A673 (cell line): ENCODE measurements around the gene AGO3. TPM values are rescaled to one million over a fixed set of nuclear protein-coding genes. Genes with fewer than 3 reads are reported as not detected.

Experiments
- BruUV-seq: library from RNA; stranded (reverse); fragments of 400-500 nt; replicated peaks from 2 replicates; lab custom pipeline; 2021; lab: Mats Ljungman, UMichigan
- CTCF ChIA-PET: fragments of 300-600 bp; sonication (Branson Sonifier 250); formaldehyde crosslinking; loops from one replicate; lab custom pipeline; 2022; ENCODE audit warnings: antibody characterized with exemption; lab: Charles Lee
- POLR2A ChIA-PET: fragments of 300-600 bp; sonication (Branson Sonifier 250); formaldehyde crosslinking; loops from one replicate; lab custom pipeline; 2022; ENCODE audit warnings: antibody characterized with exemption; ENCODE audit not compliant: low non-redundant PET; lab: Charles Lee
- DNase-seq: peaks from one replicate; pipeline ENCODE4 v3.0.0-alpha.2; 2015; ENCODE audit warnings: low spot score
- H3K27ac ChIP-seq: fragments of 200-600 bp; sonication (generic); 2 replicates; pipeline ENCODE4 v1.5.1; 2016; ENCODE audit warnings: mixed run types, low read depth, mild to moderate bottlenecking, mixed read lengths, antibody characterized with exemption, low read length; ENCODE audit not compliant: poor library complexity, severe bottlenecking
- H3K27me3 ChIP-seq: fragments of 200-600 bp; sonication (generic); replicated peaks from 2 replicates; pipeline ENCODE4 v1.6.1; 2017; ENCODE audit warnings: mixed run types, low read depth, mild to moderate bottlenecking, mixed read lengths, antibody characterized with exemption, low read length; ENCODE audit not compliant: insufficient read depth, poor library complexity
- H3K36me3 ChIP-seq: fragments of 200-600 bp; sonication (generic); 2 replicates; pipeline ENCODE4 v1.6.1; 2016; ENCODE audit warnings: mixed run types, mild to moderate bottlenecking, mixed read lengths, antibody characterized with exemption, low read length; ENCODE audit not compliant: insufficient read depth, poor library complexity, severe bottlenecking
- H3K4me1 ChIP-seq: fragments of 200-600 bp; sonication (generic); 2 replicates; pipeline ENCODE4 v1.6.1; 2017; ENCODE audit warnings: mixed run types, mild to moderate bottlenecking, mixed read lengths, antibody characterized with exemption, low read length; ENCODE audit not compliant: insufficient read depth, poor library complexity, severe bottlenecking
- H3K4me3 ChIP-seq: fragments of 200-600 bp; sonication (generic); 2 replicates; pipeline ENCODE4 v1.5.1; 2016; ENCODE audit warnings: low read depth, mixed run types, mild to moderate bottlenecking, mixed read lengths, low read length; ENCODE audit not compliant: poor library complexity, severe bottlenecking
- H3K9me3 ChIP-seq: fragments of 200-600 bp; sonication (generic); 2 replicates; pipeline ENCODE4 v1.6.1; 2016; ENCODE audit warnings: mixed run types, low read depth, mild to moderate bottlenecking, mixed read lengths, antibody characterized with exemption, low read length; ENCODE audit not compliant: poor library complexity, severe bottlenecking
- CTCF ChIP-seq: fragments of 300-800, 200-600 bp; sonication (generic); conservative IDR thresholded peaks from 2 replicates; pipeline ENCODE4 v1.5.1; 2017; ENCODE audit warnings: low read depth, mild to moderate bottlenecking, antibody characterized with exemption, low read length, moderate library complexity, mixed read lengths
- EZH2 ChIP-seq: fragments of 200-600 bp; sonication (generic); IDR thresholded peaks from 2 replicates; pipeline ENCODE4 v1.6.1; 2017; ENCODE audit warnings: borderline replicate concordance, low read depth, mild to moderate bottlenecking, mixed read lengths, antibody characterized with exemption, low read length; ENCODE audit not compliant: poor library complexity, severe bottlenecking
- intact Hi-C: fragments of 100-400 bp; cut with micrococcal nuclease; formaldehyde crosslinking; loops from one replicate; pipeline ENCODE4 v1.10.0; 2022; ENCODE audit not compliant: unreplicated experiment
- total RNA-seq: library from RNA; stranded (reverse); gene quantifications from 2 replicates; pipeline ENCODE4 v1.2.3, GENCODE V29; 2021

AGO3 gene
- total RNA-seq, 1 experiment from 2014 or later = 44.2 TPM

- BruUV-seq = no TSS peak
- H3K4me3 ChIP-seq = no peak overlapping the region
- no peaks in the 10 kb centered on the region for H3K27me3 ChIP-seq
- peaks cover 7% of the 10 kb centered on the region for H3K4me1 ChIP-seq
- intact Hi-C loops = no loop called here
- peaks cover 62% of the 10 kb centered on the region for H3K36me3 ChIP-seq
- no peaks in the 10 kb centered on the region for H3K9me3 ChIP-seq
- TF ChIP-seq CTCF = no peak
- TF ChIP-seq EZH2 = no peak
- ChIA-PET CTCF (no interaction called here), POLR2A (no interaction called here)
- DNase-seq = no peak
- H3K27ac ChIP-seq = peak overlapping the region; percentile 10
These were observed 163.0 kb downstream of the AGO3 start for GRCh38 chr1:36093929-36094328.

- POLR2A ChIA-PET = no interaction called here
- BruUV-seq = no TSS peak
These were observed 163.7 kb downstream of the AGO3 start for GRCh38 chr1:36094621-36095061.

GRCh38 chr1:36095760-36096405, 165.0 kb downstream of the AGO3 start:
- intact Hi-C loops = loop anchor here (5.0 kb wide), 2 partner anchors 36 to 91 kb away; no protein-coding TSS in a partner anchor
- CTCF ChIA-PET = no interaction called here
- H3K36me3 ChIP-seq = peaks cover 53% of the 10 kb centered on the region
- peak overlapping the region; percentile 4 for H3K27ac ChIP-seq
- H3K9me3 ChIP-seq = no peaks in the 10 kb centered on the region
- TF ChIP-seq CTCF = no peak
- TF ChIP-seq EZH2 = no peak
- H3K27me3 ChIP-seq = no peaks in the 10 kb centered on the region
- POLR2A ChIA-PET = no interaction called here
- H3K4me3 ChIP-seq = no peak overlapping the region
- BruUV-seq = no TSS peak
- H3K4me1 ChIP-seq = peaks cover 7% of the 10 kb centered on the region
- DNase-seq = no peak

More at GRCh38 chr1:36094621-36095061, 163.7 kb downstream of the AGO3 start:
- Histone ChIP-seq H3K27me3 (no peaks in the 10 kb centered on the region), H3K4me3 (no peak overlapping the region), H3K9me3 (no peaks in the 10 kb centered on the region), H3K27ac (peak overlapping the region; percentile 15), H3K4me1 (peaks cover 7% of the 10 kb centered on the region), H3K36me3 (peaks cover 62% of the 10 kb centered on the region)
- intact Hi-C loops = loop anchor here (5.0 kb wide), 2 partner anchors 38 to 93 kb away; no protein-coding TSS in a partner anchor
- CTCF ChIA-PET = no interaction called here
- no peak for DNase-seq
- TF ChIP-seq EZH2 = no peak
- no peak for TF ChIP-seq CTCF
